GM21825 (cell line): Measurements from ENCODE around the gene RPL41.
"Not testable (repeated sequence)": the region's sequence is repeated elsewhere in the genome, so short reads cannot be mapped to it uniquely, and the experiment has no call there.

Experiments
- ATAC-seq: cut with Tn5 transposase; IDR thresholded peaks from one replicate; pipeline ENCODE4 v1.9.1; 2021; ENCODE audit warnings: mild to moderate bottlenecking, moderate library complexity; ENCODE audit not compliant: unreplicated experiment

RPL41 gene

DNA sequence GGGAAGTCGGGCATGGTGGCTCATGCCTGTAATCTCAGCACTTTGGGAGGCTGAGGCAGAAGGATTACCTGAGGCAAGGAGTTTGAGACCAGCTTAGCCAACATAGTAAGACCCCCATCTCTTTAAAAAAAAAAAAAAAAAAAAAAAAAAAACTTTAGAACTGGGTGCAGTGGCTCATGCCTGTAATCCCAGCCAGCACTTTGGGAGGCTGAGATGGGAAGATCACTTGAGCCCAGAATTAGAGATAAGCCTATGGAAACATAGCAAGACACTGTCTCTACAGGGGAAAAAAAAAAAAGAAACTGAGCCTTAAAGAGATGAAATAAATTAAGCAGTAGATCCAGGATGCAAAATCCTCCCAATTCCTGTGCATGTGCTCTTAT, 13.8 kb upstream of the RPL41 start:
- ATAC-seq = no peak

DNA sequence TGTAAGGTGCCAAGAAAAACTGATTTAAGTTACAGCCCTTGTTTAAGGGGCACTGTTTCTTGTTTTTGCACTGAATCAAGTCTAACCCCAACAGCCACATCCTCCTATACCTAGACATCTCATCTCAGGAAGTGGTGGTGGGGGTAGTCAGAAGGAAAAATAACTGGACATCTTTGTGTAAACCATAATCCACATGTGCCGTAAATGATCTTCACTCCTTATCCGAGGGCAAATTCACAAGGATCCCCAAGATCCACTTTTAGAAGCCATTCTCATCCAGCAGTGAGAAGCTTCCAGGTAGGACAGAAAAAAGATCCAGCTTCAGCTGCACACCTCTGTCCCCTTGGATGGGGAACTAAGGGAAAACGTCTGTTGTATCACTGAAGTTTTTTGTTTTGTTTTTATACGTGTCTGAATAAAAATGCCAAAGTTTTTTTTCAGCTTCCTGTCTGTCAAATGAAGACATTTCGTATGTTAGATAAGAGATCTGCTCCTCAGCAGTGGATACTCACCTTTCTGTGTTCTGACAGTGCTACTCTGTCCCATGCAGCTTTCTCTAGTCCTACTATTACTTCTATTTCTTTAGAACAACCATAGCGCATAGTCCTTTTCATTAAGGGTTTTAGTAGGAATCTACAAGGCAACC, 13.2 kb upstream of the RPL41 start:
- ATAC-seq = no peak

DNA sequence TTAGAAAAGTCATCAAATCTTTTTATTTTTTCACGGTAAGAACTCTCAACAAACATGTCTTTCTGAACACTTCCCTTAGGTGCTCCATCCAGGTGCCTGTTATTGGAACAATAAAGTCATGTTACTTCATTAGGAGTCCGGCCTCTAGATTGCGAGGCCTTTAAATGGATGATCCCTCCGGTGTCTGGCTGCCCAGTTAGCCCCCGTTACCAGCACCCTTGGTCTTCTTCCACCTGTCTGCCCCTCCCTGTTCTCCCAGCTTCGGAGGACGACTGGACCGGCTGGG, 12.7 kb upstream of the RPL41 start:
- ATAC-seq = no peak

DNA sequence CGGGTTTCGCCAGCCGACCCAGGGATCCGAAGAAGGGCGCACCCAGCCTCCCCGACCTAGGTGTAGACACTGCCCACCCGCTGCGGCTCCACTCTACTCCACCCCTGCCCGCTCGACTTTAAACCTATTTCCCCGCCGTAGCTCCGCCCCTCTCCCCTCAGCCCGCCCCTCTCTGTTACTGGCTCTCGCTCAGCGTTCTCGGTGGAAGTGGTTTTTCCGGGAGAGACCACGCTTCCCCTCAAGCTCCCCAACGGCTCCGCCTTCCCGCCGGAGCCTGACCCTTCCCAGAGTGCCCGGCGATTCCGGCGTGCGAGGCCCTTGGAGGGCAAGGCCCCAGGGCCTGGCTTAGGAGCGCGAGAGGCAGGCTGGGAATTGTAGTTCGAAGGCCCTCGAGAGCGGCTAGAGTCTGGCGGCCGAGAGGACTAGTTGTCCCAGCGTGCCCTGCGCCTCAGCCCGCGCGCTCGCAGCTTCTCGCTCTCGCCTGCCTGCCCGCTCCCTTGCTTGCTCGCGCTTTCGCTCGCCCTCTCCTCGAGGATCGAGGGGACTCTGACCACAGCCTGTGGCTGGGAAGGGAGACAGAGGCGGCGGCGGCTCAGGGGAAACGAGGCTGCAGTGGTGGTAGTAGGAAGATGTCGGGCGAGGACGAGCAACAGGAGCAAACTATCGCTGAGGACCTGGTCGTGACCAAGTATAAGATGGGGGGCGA, 12.2 kb upstream of the RPL41 start, which contains the start of gene PA2G4:
TSS of gene PA2G4 (plus strand) at position 451 of the 706 bp plus-strand sequence. CDS start at position 630, 179 bp downstream.
- peak; percentile 91 for ATAC-seq

DNA sequence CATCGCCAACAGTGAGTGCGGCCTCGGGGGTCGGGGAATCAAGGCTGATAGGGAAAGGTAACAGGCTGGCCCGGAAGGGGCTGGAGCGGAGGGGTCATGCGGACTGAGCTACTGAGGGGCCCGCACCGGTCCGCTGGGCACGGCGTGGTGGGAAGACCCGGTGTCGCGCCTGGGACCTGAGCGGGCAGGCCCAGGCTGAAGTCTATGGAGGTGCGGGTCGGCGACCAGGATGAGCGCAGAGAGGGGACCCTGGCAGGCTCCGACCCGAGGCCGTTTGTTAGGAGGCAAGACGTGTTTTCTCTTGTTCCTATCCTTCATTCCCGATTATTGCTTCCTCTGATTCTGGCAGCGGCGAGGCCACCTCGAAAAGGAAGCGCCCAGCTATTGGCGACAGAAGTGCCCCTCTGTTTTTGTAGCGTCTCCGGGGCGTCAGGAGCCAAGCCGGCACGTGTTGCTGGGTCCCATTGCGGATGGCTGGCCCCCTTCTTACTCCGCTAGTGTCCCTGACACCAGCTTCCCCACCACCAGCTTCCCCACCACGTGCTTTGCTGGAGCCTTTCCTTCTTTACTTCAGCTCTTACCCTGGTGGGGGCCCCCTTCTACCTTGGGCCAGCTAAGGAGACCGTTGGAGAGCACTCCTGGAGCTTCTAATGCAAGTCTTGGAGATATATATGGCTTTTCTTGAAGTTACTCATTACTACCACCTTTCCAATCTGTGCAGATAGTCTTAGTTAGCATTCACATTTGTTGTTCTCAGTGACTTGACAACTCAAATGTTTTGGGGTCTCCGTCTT, 11.4 kb upstream of the RPL41 start:
- ATAC-seq = peak; percentile 16

DNA sequence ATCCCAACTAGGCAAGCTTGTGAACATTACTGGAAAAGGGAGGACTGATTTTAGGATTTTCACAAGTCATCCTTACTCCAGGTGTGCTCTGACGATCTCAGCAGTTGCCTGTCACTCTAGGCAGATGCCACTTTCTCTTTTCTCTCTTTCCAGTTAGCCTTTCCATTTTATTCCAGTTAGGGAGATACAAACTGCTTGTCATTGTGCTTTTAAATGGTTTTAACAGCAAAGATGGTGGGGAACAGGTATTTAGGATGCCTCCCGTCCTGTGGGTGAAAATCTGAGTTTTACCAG, 10.9 kb upstream of the RPL41 start:
- ATAC-seq = no peak

DNA sequence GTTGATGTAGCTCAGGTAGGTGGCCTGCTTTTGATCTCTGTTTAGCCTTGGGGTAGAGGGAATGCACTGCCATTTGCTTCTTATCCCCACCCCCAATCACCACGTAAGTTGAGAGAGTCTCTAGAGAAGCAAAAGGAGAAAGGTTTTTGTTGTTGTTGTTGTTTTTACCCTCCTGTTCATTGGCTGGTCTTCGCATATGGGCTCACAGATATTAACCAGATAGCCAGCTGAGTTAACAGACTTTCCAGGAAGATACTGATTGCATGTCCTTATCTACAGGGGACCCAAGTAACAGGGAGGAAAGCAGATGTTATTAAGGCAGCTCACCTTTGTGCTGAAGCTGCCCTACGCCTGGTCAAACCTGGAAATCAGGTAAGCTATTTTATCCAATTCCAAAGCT, 9.2 kb upstream of the RPL41 start:
- no peak for ATAC-seq

DNA sequence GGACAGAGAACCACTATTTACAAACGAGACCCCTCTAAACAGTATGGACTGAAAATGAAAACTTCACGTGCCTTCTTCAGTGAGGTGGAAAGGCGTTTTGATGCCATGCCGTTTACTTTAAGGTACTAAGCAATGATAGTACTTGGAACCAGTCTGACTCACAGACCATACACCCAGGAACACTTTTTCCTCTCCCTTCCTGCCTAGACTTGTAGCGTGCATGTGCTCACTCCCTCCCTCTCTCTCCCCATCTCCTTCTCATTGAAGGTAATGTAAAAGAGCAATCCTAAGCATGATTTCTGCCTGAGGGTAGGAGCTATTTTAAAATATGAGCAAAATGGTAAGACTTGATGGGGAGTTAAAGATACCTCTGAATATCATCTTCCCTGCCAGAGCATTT, 5.9 kb upstream of the RPL41 start:
- no peak for ATAC-seq

DNA sequence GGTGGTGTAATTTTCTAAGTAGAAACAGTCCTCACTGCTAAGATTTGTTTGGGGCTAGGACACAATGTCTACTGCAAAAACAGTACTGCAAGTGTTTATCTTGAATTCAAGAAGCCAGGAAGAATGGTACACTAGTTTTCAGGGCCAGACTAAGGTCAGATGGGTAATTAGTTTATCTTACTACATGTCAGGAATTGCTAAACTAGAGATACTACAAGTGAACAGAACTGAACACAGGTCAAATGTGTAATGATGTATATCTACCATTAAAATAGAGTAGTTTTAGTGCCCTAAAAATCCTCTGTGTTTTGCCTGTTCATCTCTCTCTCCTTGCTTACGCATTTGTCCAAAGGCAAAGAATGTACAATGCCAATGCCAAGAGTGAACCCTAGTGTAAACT, 2.3 kb upstream of the RPL41 start:
- ATAC-seq = no peak

DNA sequence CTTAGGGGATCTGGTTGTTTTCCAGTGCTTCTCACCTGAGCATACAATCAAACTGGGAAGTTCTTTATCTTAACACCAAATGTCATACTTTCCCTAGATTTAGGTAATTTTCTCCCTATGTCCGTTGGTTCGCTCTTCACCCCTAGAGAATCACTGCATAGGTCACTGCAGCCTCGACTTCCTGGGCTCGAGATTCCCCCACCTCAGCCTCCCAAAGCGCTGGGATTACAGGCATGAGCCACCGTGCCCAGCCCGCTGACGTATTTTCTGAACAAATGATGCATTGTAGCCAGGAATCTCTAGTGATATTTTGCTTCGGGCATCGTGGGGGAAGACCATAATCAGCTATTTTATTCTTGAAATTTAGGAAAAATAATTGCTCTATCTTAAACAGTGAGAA, 1.1 kb upstream of the RPL41 start:
- no peak for ATAC-seq

DNA sequence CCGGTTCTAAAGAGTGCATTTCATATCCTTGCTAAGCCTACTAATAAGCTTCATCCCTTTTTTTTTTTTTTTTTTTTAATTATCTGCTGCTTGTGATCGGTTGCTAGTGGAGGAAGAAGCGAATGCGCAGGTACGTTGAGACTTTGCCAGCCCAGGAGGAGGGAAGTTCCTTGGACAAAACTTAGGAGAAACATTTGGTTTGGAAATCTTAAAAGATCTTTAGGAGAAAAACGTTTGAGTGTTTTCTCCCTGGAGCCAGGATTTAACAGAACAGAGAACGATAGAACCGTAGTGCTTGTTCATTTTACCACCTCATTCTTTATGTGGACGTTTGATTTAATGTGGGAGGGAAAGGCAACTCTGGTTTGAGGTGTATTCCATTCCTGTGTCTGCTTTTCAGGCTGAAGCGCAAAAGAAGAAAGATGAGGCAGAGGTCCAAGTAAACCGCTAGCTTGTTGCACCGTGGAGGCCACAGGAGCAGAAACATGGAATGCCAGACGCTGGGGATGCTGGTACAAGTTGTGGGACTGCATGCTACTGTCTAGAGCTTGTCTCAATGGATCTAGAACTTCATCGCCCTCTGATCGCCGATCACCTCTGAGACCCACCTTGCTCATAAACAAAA, 761 bp downstream of the RPL41 start:
- ATAC-seq = not testable (repeated sequence)

DNA sequence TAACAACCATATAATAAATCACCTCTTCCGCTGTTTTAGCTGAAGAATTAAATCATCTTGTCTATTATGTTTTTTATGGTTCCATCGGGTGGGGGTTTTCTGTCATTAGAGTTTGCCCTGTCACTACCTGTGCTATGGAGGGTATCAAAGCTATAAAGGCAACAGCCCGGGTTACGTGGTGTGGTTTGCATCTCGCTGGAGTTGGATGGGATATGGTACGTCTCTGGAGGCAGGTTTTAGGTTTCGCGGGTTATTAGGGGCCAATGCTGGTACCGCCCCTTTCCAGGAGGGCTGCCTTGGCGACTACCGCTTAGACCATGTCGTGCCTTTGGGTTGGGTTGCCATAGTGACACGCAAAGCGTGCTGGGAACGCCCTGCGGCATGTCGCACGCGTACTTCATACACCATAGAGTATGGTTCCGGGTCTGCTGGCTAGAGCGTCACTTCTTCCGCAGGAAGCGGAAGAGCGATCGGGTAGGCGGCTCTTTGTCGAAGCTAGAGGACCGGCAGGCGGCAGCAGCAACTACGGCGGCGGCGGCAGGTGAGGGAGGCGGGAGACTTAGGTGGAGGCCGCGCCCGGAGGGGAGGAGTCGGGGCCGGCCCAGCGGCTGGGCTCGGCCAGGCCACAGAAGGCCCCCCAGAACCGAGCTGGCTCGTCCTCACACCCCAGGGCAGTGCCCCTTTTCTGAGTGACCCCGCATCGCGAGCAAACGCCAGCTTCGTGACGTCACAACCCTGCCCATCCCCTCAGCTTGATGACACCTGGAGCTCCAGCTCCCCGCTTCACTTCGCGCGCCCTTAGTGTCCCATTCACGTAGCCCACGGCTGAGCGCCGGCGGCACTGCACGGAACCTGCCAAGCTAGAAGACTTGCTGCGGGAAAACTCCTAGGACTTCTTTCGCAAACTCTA, 1.6 kb downstream of the RPL41 start, which contains the start of gene ZC3H10:
TSS of gene ZC3H10 (plus strand) at position 489 of the 910 bp plus-strand sequence. CDS start 2,297 bp downstream, outside the sequence.
- peak; percentile 80 for ATAC-seq

DNA sequence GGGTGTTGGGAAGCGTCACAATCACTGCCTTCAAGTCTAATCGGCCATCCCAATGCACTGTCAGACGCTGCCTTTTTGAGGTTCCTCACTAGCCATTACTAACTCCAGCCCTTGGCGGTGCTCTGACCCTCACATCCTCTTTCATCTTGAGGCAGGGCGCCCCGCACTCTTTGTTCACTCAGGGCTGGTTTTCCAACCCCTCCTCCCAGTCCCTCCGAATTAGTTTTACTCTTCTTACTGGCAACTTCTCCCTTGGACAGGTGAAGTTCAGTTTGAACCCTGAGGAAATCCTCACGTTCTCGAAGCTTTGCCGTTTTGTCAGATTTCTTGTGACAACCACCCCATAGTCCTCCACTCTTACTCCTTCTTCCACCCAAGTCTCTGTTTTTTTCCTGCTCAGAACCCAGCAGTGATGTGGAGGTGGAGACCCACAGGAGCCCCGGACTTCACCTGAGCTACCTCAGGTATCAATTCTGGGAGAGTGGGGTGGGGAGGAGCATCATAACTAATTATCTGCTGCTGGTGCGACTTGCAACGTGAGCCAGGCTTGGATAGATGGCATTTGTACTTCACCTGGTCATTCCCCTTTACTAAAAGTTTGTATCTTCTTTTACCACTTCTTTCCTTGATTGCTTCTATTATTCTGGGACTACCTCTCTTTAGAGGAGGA, 2.4 kb downstream of the RPL41 start:
- peak; percentile 7 for ATAC-seq

DNA sequence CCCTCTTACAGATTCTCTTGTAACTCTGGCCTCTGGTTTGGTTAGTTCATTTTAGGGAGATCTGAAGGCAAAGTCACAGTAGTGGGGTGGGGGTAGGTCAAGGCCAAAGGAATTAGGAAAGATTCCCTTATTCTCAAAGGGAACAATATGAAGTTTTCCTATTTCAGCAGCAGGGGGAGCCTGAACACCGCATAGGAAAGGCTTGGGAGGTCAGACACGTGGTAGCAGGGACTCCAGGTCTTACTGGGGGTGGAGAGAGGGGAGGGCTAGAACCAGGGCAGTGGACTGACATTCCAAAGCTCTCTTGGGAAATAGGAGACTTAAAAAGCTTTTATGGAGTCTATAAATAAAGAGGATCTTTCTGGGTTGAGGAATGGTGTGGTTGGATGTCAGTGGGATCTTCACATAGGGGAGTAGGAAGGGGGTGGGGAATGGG, 2.9 kb downstream of the RPL41 start:
- no peak for ATAC-seq

DNA sequence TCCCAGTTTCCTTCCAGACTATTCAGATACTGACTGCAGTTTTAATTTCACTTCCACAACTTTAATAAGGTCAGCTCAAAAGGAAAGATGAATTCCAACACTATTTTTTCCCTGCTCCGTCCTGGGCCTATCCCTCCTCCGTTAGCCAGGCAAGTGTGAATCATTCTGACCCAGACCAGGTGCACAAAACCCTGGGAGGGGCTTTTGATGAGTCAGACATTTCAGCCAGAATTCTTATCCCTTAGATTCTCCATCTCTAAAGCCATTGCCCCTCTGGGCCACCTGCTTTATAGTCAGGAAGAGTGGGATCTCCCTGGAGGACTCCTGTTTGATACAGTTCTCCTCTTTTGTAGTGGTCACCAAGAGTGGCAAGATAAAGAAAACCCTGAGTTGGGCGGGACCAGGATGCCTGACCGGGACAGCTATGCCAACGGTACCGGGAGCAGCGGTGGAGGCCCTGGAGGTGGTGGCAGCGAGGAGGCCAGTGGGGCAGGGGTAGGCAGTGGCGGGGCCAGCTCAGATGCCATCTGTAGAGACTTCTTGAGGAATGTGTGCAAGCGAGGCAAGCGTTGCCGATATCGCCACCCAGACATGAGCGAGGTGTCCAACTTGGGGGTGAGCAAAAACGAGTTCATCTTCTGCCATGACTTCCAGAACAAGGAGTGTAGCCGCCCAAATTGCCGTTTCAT, 3.9 kb downstream of the RPL41 start:
- ATAC-seq = no peak

DNA sequence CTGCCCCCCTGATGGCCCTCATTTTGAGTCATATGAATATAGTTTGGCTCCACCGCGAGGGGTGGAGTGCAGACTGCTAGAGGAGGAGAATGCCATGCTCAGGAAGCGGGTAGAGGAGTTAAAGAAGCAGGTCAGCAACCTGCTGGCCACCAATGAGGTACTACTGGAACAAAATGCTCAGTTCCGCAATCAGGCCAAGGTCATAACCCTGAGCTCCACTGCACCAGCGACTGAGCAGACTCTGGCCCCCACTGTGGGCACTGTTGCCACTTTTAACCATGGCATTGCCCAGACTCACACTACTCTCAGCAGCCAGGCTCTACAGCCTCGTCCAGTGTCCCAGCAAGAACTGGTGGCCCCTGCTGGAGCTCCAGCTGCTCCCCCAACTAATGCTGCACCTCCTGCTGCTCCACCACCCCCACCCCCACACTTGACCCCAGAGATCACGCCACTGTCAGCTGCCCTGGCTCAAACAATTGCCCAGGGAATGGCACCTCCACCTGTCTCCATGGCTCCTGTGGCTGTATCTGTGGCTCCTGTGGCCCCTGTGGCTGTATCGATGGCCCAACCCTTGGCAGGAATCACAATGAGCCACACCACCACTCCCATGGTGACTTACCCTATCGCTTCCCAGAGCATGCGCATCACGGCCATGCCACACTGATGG, 4.9 kb downstream of the RPL41 start:
- no peak for ATAC-seq

DNA sequence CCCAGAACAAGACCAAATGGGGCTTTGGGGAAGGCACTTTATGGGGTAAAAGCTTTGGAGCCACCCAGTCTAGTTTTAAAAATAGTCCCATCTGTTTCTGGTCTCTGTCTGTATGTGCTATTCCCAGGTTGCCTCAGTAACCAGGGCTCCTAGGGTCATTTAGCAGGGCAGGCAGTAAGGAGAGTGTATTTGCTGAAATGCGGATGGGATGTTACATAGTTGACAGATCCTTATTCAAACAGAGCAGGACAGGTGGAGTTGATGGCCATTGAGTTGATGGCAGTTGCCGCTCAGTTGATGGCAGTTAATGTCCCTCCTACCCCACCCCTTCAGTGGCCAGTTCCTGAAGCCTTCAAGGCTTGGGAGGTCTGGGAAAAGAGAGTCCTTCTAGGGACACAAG, 6.2 kb downstream of the RPL41 start:
- no peak for ATAC-seq

DNA sequence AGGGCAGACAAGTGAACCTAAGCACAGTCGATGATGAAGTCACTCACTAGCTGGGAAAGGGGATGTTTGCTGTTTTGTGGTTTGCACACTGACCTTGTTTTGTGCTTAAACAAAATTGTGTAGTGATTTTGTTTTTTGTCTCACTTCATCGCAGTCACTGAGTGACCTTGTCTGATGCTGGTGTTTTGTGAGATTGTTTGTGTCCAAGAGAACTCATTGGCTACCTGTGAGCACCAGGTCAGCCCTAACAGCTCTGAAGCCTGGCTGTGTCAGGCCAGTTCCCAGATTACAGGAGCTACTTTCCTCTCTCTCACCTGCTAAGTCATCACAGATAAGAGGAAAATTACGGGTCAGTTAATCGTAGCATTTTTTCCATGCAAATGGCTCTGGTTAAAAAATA, 7.7 kb downstream of the RPL41 start:
- no peak for ATAC-seq

DNA sequence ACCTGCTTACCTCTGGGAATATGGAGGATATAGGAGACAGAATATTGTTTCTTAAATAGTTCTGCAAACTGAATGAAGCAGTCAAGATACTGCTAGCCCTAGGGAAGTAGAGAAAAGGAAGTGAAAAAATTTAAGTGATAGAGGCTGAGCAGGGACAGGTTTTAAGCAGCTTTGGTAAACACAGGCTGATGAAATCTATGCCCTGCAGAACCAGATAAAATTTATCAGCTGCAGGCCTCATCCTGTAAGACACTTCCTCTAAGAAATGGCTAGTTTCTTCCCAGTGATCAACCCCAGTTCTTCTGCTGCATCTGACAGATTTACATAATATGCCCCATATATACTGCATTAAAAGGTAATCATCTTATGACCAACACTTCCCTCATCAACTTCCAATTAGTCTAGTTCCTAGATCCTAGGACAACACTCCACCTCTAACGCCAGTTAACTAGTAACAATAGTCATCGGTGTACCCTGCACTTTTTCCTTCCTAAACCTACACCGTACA, 10.4 kb downstream of the RPL41 start:
- ATAC-seq = no peak
